ENCODE data around the gene C2orf49. TPM values are rescaled to one million over a fixed set of nuclear protein-coding genes. Genes with fewer than 3 reads are reported as not detected.

The C2orf49 gene
- total RNA-seq, 1 experiment from 2014 or later = 24.8 TPM

- TF ChIP-seq EZH2 (IDR thresholded peaks at IDR 0.05; ENCODE audit: borderline replicate concordance, low read depth, low read length, poor library complexity, severe bottlenecking) = no peak
- TF ChIP-seq CTCF (conservative IDR thresholded peaks at IDR 0.05; ENCODE audit: low read depth, low read length) = no peak
- peak overlapping the region; percentile 94 for H3K4me3 ChIP-seq (ENCODE audit: low read depth, low read length, poor library complexity, severe bottlenecking)
- POLR2A ChIA-PET (ENCODE audit: low non-redundant PET) = no interaction called here
- TSS peak; percentile 56 for BruUV-seq (replicated peaks)
- H3K27me3 ChIP-seq (replicated peaks; ENCODE audit: insufficient read depth, low read depth, low read length, poor library complexity) = no peaks in the 10 kb centered on the region
- no peaks in the 10 kb centered on the region for H3K9me3 ChIP-seq (ENCODE audit: low read depth, low read length, poor library complexity, severe bottlenecking)
- no peak for DNase-seq (ENCODE audit: low spot score)
- intact Hi-C loops (cut with micrococcal nuclease; ENCODE audit: unreplicated experiment) = no loop called here
- H3K36me3 ChIP-seq (ENCODE audit: insufficient read depth, low read length, poor library complexity, severe bottlenecking) = peaks cover 34% of the 10 kb centered on the region
- CTCF ChIA-PET = no interaction called here
- H3K4me1 ChIP-seq (ENCODE audit: insufficient read depth, low read length, poor library complexity, severe bottlenecking) = peaks cover 13% of the 10 kb centered on the region
- H3K27ac ChIP-seq (ENCODE audit: low read depth, low read length, poor library complexity, severe bottlenecking) = peak overlapping the region; percentile 100
Measured at GRCh38 chr2:105338020-105338385, 663 bp downstream of the C2orf49 start.

- POLR2A ChIA-PET (ENCODE audit: low non-redundant PET) = no interaction called here
- intact Hi-C loops (cut with micrococcal nuclease; ENCODE audit: unreplicated experiment) = no loop called here
- no peak for TF ChIP-seq EZH2 (IDR thresholded peaks at IDR 0.05; ENCODE audit: borderline replicate concordance, low read depth, low read length, poor library complexity, severe bottlenecking)
- H3K27ac ChIP-seq (ENCODE audit: low read depth, low read length, poor library complexity, severe bottlenecking) = no peak overlapping the region
- no peaks in the 10 kb centered on the region for H3K9me3 ChIP-seq (ENCODE audit: low read depth, low read length, poor library complexity, severe bottlenecking)
- peaks cover 41% of the 10 kb centered on the region for H3K36me3 ChIP-seq (ENCODE audit: insufficient read depth, low read length, poor library complexity, severe bottlenecking)
- CTCF ChIA-PET = no interaction called here
- H3K4me1 ChIP-seq (ENCODE audit: insufficient read depth, low read length, poor library complexity, severe bottlenecking) = peaks cover 13% of the 10 kb centered on the region
- no peaks in the 10 kb centered on the region for H3K27me3 ChIP-seq (replicated peaks; ENCODE audit: insufficient read depth, low read depth, low read length, poor library complexity)
- H3K4me3 ChIP-seq (ENCODE audit: low read depth, low read length, poor library complexity, severe bottlenecking) = no peak overlapping the region
- no peak for DNase-seq (ENCODE audit: low spot score)
- no TSS peak for BruUV-seq (replicated peaks)
Measured at GRCh38 chr2:105339414-105339813, 2.1 kb downstream of the C2orf49 start.

GRCh38 chr2:105344704-105345345 lies 7.5 kb downstream of the C2orf49 start:
- DNase-seq (ENCODE audit: low spot score) = peak; percentile 47
- ChIA-PET CTCF (interaction anchor here (0.6 kb wide), 2 partner anchors 9 to 52 kb away, joined by 3 to 8 read pairs; no protein-coding TSS in a partner anchor), POLR2A (ENCODE audit: low non-redundant PET) (no interaction called here)
- Histone ChIP-seq H3K36me3 (ENCODE audit: insufficient read depth, low read length, poor library complexity, severe bottlenecking) (peaks cover 81% of the 10 kb centered on the region), H3K27me3 (replicated peaks; ENCODE audit: insufficient read depth, low read depth, low read length, poor library complexity) (no peaks in the 10 kb centered on the region), H3K27ac (ENCODE audit: low read depth, low read length, poor library complexity, severe bottlenecking) (no peak overlapping the region), H3K4me3 (ENCODE audit: low read depth, low read length, poor library complexity, severe bottlenecking) (no peak overlapping the region), H3K9me3 (ENCODE audit: low read depth, low read length, poor library complexity, severe bottlenecking) (no peaks in the 10 kb centered on the region), H3K4me1 (ENCODE audit: insufficient read depth, low read length, poor library complexity, severe bottlenecking) (no peaks in the 10 kb centered on the region)
- intact Hi-C loops (cut with micrococcal nuclease; ENCODE audit: unreplicated experiment) = no loop called here
- no TSS peak for BruUV-seq (replicated peaks)
- TF ChIP-seq CTCF (conservative IDR thresholded peaks at IDR 0.05; ENCODE audit: low read depth, low read length) = peak; percentile 55
- TF ChIP-seq EZH2 (IDR thresholded peaks at IDR 0.05; ENCODE audit: borderline replicate concordance, low read depth, low read length, poor library complexity, severe bottlenecking) = no peak

GRCh38 chr2:105357122-105357521 lies 19.8 kb downstream of the C2orf49 start:
- Histone ChIP-seq H3K36me3 (ENCODE audit: insufficient read depth, low read length, poor library complexity, severe bottlenecking) (peaks cover 15% of the 10 kb centered on the region), H3K27ac (ENCODE audit: low read depth, low read length, poor library complexity, severe bottlenecking) (no peak overlapping the region), H3K27me3 (replicated peaks; ENCODE audit: insufficient read depth, low read depth, low read length, poor library complexity) (no peaks in the 10 kb centered on the region), H3K4me1 (ENCODE audit: insufficient read depth, low read length, poor library complexity, severe bottlenecking) (no peaks in the 10 kb centered on the region), H3K4me3 (ENCODE audit: low read depth, low read length, poor library complexity, severe bottlenecking) (no peak overlapping the region), H3K9me3 (ENCODE audit: low read depth, low read length, poor library complexity, severe bottlenecking) (no peaks in the 10 kb centered on the region)
- intact Hi-C loops (cut with micrococcal nuclease; ENCODE audit: unreplicated experiment) = no loop called here
- no TSS peak for BruUV-seq (replicated peaks)
- ChIA-PET CTCF (no interaction called here), POLR2A (ENCODE audit: low non-redundant PET) (interaction anchor here (0.6 kb wide), 1 partner anchor 10 kb away, joined by 5 read pairs; no protein-coding TSS in a partner anchor)
- DNase-seq (ENCODE audit: low spot score) = no peak
- TF ChIP-seq EZH2 (IDR thresholded peaks at IDR 0.05; ENCODE audit: borderline replicate concordance, low read depth, low read length, poor library complexity, severe bottlenecking) (no peak), CTCF (conservative IDR thresholded peaks at IDR 0.05; ENCODE audit: low read depth, low read length) (no peak)
